Effector memory CD4-positive, alpha-beta T cell (primary cell): Measurements from ENCODE around the gene PCDH18.
"Not testable (repeated sequence)": the region's sequence is repeated elsewhere in the genome, so short reads cannot be mapped to it uniquely, and the experiment has no call there.

Experiments used
- DNase-seq, 3 donors: peaks; one replicate each; pipeline ENCODE4 v3.0.0-alpha.2; 2020
- H3K27ac ChIP-seq: 2 replicates; pipeline ENCODE4 v1.7.0; 2013; ENCODE audit warnings: mild to moderate bottlenecking, low read length, moderate library complexity; ENCODE audit not compliant: insufficient read depth, poor library complexity, severe bottlenecking
- H3K27me3 ChIP-seq: replicated peaks from 2 replicates; pipeline ENCODE4 v1.7.0; 2013; ENCODE audit warnings: mild to moderate bottlenecking, low read length; ENCODE audit not compliant: insufficient read depth, control insufficient read depth, poor library complexity, severe bottlenecking
- H3K36me3 ChIP-seq: 2 replicates; pipeline ENCODE4 v1.7.0; 2013; ENCODE audit warnings: mild to moderate bottlenecking, low read length, moderate library complexity; ENCODE audit not compliant: control insufficient read depth, insufficient read depth
- H3K4me1 ChIP-seq: 2 replicates; pipeline ENCODE4 v1.7.0; 2013; ENCODE audit warnings: low read length, mild to moderate bottlenecking; ENCODE audit not compliant: control insufficient read depth, insufficient read depth, poor library complexity, severe bottlenecking
- H3K4me3 ChIP-seq: 2 replicates; pipeline ENCODE4 v1.7.0; 2013; ENCODE audit warnings: low read length, low read depth, mild to moderate bottlenecking; ENCODE audit not compliant: insufficient read depth, poor library complexity, severe bottlenecking
- H3K9me3 ChIP-seq: 2 replicates; pipeline ENCODE4 v1.7.0; 2013; ENCODE audit warnings: mild to moderate bottlenecking, low read length, moderate library complexity; ENCODE audit not compliant: control insufficient read depth

PCDH18 gene

DNA sequence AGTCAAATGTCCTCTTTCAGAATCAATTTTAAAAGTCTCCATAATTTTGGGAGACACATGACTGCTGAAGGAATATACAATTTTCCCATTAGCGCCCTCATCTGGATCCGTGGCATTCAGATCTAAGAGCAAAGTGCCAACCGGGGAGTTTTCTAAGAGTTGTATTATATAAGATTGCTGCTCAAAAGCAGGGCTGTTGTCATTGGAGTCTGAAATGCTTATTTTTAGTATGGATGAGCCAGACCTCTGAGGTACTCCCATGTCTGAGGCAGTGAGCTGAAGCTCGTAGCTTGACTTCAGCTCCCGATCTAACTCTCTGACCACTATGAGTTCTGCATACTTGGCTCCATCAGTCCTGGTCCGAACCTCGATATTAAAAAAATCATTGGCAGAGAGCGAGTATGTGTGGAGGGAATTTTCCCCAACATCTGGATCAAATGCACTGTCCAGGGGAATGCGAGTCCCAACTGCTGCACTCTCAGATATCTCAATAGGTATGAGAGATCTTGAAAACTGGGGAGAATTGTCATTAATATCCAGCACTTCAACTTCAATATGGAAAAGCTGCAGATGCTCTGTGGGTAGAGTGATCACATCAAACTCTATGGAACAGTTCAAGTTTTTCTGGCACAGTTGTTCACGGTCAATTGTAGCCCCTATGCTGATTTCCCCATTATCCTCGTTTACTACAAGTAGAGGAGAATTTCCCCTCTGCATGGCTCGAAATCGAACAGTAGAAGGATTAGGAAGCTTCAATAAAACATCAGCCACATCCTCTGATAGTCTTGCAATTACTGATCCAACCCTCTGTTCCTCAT lies 917 bp downstream of the PCDH18 start:
- H3K4me1 ChIP-seq = no peaks in the 10 kb centered on the region
- peak overlapping the region; percentile 30 for H3K4me3 ChIP-seq
- H3K27me3 ChIP-seq = no peaks in the 10 kb centered on the region
- DNase-seq = no peak
- no peaks in the 10 kb centered on the region for H3K9me3 ChIP-seq
- no peak overlapping the region for H3K27ac ChIP-seq
- no peaks in the 10 kb centered on the region for H3K36me3 ChIP-seq

GRCh38 chr4:137530176-137530575 lies 2.1 kb downstream of the PCDH18 start:
- no peaks in the 10 kb centered on the region for H3K36me3 ChIP-seq
- H3K4me3 ChIP-seq = no peak overlapping the region
- no peak for DNase-seq
- H3K27me3 ChIP-seq = no peaks in the 10 kb centered on the region
- no peaks in the 10 kb centered on the region for H3K9me3 ChIP-seq
- H3K4me1 ChIP-seq = no peaks in the 10 kb centered on the region
- H3K27ac ChIP-seq = no peak overlapping the region

GRCh38 chr4:137529432-137529831 lies 2.9 kb downstream of the PCDH18 start:
- no peaks in the 10 kb centered on the region for H3K27me3 ChIP-seq
- no peaks in the 10 kb centered on the region for H3K9me3 ChIP-seq
- H3K4me1 ChIP-seq = no peaks in the 10 kb centered on the region
- DNase-seq = no peak
- H3K27ac ChIP-seq = no peak overlapping the region
- H3K36me3 ChIP-seq = no peaks in the 10 kb centered on the region
- no peak overlapping the region for H3K4me3 ChIP-seq

- Histone ChIP-seq H3K36me3 (no peaks in the 10 kb centered on the region), H3K27me3 (no peaks in the 10 kb centered on the region), H3K9me3 (no peaks in the 10 kb centered on the region), H3K4me3 (no peak overlapping the region), H3K4me1 (no peaks in the 10 kb centered on the region), H3K27ac (no peak overlapping the region)
- no peak for DNase-seq
Observed at GRCh38 chr4:137528673-137529072, 3.6 kb downstream of the PCDH18 start.

GRCh38 chr4:137526681-137527080 lies 5.6 kb downstream of the PCDH18 start:
- H3K9me3 ChIP-seq = no peaks in the 10 kb centered on the region

GRCh38 chr4:137524725-137525369 lies 7.4 kb downstream of the PCDH18 start:
- H3K27me3 ChIP-seq = no peaks in the 10 kb centered on the region

More at GRCh38 chr4:137526681-137527080, 5.6 kb downstream of the PCDH18 start:
- H3K36me3 ChIP-seq = no peaks in the 10 kb centered on the region
- no peaks in the 10 kb centered on the region for H3K27me3 ChIP-seq
- no peaks in the 10 kb centered on the region for H3K4me1 ChIP-seq
- DNase-seq = no peak
- H3K4me3 ChIP-seq = no peak overlapping the region
- H3K27ac ChIP-seq = no peak overlapping the region

DNA sequence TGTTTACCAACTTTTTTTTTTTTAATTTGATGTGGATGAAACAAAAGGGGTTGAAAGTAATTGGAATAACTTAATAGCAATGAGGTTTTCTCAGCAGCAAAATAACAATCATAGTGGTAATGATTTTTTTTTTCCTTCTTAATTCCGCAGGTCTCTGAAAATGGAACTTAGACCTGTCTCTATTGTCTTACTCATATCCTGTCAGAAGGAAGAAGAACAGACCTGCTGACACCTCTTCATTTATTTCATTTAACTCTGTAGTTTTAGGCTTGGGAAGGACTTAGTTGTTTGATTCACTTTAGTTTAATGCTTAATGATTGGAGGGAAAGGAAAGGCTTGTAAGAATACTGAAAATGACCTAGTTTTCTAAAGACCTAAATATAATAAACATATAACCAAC lies 9.0 kb downstream of the PCDH18 start:
- Histone ChIP-seq H3K4me3 (no peak overlapping the region), H3K36me3 (no peaks in the 10 kb centered on the region), H3K4me1 (no peaks in the 10 kb centered on the region)

More at GRCh38 chr4:137524725-137525369, 7.4 kb downstream of the PCDH18 start:
- Histone ChIP-seq H3K9me3 (no peaks in the 10 kb centered on the region), H3K4me1 (no peaks in the 10 kb centered on the region), H3K36me3 (no peaks in the 10 kb centered on the region), H3K4me3 (no peak overlapping the region), H3K27ac (no peak overlapping the region)
- no peak for DNase-seq

DNA sequence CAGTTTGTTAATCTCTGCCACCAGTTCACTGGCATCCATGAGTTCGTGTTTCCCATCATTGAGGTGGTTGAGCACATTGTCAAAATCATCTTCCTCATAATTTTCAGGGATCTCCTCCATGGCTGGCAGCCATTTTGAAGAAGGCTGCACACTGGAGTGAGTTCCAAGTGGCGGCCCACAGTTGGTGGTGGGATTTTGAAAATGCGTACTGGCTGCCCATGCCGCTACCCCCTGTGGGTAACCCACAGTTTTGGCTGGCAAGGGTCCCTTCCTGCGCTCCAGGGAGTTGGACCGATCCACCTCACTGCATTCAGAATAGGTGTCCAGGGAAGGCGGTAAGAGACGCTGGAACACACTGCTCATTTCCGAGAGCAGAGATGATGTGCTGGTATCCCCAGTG lies 11.2 kb downstream of the PCDH18 start:
- Histone ChIP-seq H3K4me3 (no peak overlapping the region), H3K9me3 (no peaks in the 10 kb centered on the region), H3K27me3 (no peaks in the 10 kb centered on the region), H3K27ac (no peak overlapping the region), H3K36me3 (no peaks in the 10 kb centered on the region), H3K4me1 (no peaks in the 10 kb centered on the region)
- no peak for DNase-seq

More for the DNA sequence above, 9.0 kb downstream of the PCDH18 start:
- DNase-seq = no peak
- H3K27ac ChIP-seq = no peak overlapping the region
- no peaks in the 10 kb centered on the region for H3K9me3 ChIP-seq
- H3K27me3 ChIP-seq = no peaks in the 10 kb centered on the region

- Histone ChIP-seq H3K27ac (no peak overlapping the region), H3K27me3 (no peaks in the 10 kb centered on the region), H3K4me1 (no peaks in the 10 kb centered on the region), H3K4me3 (no peak overlapping the region), H3K36me3 (no peaks in the 10 kb centered on the region), H3K9me3 (no peaks in the 10 kb centered on the region)
- no peak for DNase-seq
Observed at GRCh38 chr4:137519406-137519805, 12.9 kb downstream of the PCDH18 start.

GRCh38 chr4:137517323-137517722 lies 15.0 kb downstream of the PCDH18 start:
- H3K27me3 ChIP-seq, H3K36me3 ChIP-seq, DNase-seq, H3K4me3 ChIP-seq, H3K9me3 ChIP-seq, H3K27ac ChIP-seq, H3K4me1 ChIP-seq: not testable (repeated sequence)
